ENCODE measurements around the gene IL1RN. TPM values are rescaled to one million over a fixed set of nuclear protein-coding genes. Genes with fewer than 3 reads are reported as not detected.

The IL1RN gene
- polyA plus RNA-seq, 1 of the 3 experiments (the other 2 are of a cell fraction): not detected

DNA sequence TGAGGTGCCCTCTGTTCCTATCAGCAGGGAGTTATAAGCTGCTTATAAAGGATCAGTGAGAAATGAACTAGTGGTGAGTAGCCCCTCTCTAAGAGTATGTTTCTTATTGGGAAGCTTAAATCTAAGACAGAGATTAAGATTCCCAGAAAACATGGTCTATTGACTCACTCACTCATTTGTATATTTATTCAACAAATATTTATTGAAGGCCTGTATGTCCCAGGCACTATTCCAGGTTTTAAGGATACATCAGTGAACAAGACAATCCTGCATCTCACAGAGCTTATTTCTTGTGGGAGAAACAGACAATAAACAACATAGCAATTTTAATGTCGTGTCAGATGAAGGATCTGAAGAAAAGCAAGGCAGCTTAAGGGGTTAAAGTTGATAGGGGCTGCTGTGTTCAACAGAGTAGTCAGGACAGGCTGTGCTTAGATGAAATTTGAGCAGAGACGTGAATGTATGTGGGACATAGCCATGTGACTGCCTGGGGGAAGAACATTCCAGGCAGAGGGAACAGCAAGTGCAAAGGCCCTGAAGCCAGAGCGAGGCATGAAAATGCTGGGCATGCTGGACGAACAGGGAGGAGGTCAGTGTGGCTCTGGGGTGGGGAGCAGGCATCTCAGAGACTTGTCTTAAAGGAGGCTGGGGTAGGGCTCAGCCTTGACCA is 31.6 kb downstream of the IL1RN start:
- H3F3A ChIP-seq (replicated peaks; ENCODE audit: insufficient read depth): no peaks in the 10 kb centered on the region
- TF ChIP-seq FOXM1 (IDR thresholded peaks at IDR 0.05; ENCODE audit: low read depth) (no peak), TCF12 (IDR thresholded peaks at IDR 0.05) (no peak), FOXJ3 (CRISPR knock-in tag; IDR thresholded peaks at IDR 0.05) (no peak), FOSL2 (IDR thresholded peaks at IDR 0.05; ENCODE audit: borderline replicate concordance, low read depth) (no peak), YY1 (IDR thresholded peaks at IDR 0.05; ENCODE audit: low read depth) (no peak), CHD2 (IDR thresholded peaks at IDR 0.05; ENCODE audit: low read length, partially characterized antibody) (no peak), NFIC (IDR thresholded peaks at IDR 0.05; ENCODE audit: borderline replicate concordance) (no peak), RCOR1 (IDR thresholded peaks at IDR 0.05; ENCODE audit: low read length) (no peak), RAD21 (IDR thresholded peaks at IDR 0.05; ENCODE audit: low read length) (no peak), SMC3 (IDR thresholded peaks at IDR 0.05; ENCODE audit: low read depth, low read length) (no peak), EZH2phosphoT487 (IDR thresholded peaks at IDR 0.05; ENCODE audit: borderline replicate concordance, low read depth) (no peak), GATA2 (CRISPR knock-in tag; IDR thresholded peaks at IDR 0.05) (no peak), TAF1 (IDR thresholded peaks at IDR 0.05; ENCODE audit: borderline replicate concordance, low read depth, low read length) (no peak), ELF1 (IDR thresholded peaks at IDR 0.05) (no peak), GABPA (IDR thresholded peaks at IDR 0.05; ENCODE audit: low read depth) (no peak)
- TF ChIP-seq, protein P1, sequence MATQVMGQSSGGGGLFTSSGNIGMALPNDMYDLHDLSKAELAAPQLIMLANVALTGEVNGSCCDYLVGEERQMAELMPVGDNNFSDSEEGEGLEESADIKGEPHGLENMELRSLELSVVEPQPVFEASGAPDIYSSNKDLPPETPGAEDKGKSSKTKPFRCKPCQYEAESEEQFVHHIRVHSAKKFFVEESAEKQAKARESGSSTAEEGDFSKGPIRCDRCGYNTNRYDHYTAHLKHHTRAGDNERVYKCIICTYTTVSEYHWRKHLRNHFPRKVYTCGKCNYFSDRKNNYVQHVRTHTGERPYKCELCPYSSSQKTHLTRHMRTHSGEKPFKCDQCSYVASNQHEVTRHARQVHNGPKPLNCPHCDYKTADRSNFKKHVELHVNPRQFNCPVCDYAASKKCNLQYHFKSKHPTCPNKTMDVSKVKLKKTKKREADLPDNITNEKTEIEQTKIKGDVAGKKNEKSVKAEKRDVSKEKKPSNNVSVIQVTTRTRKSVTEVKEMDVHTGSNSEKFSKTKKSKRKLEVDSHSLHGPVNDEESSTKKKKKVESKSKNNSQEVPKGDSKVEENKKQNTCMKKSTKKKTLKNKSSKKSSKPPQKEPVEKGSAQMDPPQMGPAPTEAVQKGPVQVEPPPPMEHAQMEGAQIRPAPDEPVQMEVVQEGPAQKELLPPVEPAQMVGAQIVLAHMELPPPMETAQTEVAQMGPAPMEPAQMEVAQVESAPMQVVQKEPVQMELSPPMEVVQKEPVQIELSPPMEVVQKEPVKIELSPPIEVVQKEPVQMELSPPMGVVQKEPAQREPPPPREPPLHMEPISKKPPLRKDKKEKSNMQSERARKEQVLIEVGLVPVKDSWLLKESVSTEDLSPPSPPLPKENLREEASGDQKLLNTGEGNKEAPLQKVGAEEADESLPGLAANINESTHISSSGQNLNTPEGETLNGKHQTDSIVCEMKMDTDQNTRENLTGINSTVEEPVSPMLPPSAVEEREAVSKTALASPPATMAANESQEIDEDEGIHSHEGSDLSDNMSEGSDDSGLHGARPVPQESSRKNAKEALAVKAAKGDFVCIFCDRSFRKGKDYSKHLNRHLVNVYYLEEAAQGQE (IDR thresholded peaks at IDR 0.05; ENCODE audit: low read depth, low read length): no peak
- TF ChIP-seq, protein P2, sequence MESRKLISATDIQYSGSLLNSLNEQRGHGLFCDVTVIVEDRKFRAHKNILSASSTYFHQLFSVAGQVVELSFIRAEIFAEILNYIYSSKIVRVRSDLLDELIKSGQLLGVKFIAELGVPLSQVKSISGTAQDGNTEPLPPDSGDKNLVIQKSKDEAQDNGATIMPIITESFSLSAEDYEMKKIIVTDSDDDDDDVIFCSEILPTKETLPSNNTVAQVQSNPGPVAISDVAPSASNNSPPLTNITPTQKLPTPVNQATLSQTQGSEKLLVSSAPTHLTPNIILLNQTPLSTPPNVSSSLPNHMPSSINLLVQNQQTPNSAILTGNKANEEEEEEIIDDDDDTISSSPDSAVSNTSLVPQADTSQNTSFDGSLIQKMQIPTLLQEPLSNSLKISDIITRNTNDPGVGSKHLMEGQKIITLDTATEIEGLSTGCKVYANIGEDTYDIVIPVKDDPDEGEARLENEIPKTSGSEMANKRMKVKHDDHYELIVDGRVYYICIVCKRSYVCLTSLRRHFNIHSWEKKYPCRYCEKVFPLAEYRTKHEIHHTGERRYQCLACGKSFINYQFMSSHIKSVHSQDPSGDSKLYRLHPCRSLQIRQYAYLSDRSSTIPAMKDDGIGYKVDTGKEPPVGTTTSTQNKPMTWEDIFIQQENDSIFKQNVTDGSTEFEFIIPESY (IDR thresholded peaks at IDR 0.05; ENCODE audit: borderline replicate concordance, low read depth): no peak
- TF ChIP-seq, protein P3, sequence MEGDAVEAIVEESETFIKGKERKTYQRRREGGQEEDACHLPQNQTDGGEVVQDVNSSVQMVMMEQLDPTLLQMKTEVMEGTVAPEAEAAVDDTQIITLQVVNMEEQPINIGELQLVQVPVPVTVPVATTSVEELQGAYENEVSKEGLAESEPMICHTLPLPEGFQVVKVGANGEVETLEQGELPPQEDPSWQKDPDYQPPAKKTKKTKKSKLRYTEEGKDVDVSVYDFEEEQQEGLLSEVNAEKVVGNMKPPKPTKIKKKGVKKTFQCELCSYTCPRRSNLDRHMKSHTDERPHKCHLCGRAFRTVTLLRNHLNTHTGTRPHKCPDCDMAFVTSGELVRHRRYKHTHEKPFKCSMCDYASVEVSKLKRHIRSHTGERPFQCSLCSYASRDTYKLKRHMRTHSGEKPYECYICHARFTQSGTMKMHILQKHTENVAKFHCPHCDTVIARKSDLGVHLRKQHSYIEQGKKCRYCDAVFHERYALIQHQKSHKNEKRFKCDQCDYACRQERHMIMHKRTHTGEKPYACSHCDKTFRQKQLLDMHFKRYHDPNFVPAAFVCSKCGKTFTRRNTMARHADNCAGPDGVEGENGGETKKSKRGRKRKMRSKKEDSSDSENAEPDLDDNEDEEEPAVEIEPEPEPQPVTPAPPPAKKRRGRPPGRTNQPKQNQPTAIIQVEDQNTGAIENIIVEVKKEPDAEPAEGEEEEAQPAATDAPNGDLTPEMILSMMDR (IDR thresholded peaks at IDR 0.05): no peak
- TF ChIP-seq, protein P4, sequence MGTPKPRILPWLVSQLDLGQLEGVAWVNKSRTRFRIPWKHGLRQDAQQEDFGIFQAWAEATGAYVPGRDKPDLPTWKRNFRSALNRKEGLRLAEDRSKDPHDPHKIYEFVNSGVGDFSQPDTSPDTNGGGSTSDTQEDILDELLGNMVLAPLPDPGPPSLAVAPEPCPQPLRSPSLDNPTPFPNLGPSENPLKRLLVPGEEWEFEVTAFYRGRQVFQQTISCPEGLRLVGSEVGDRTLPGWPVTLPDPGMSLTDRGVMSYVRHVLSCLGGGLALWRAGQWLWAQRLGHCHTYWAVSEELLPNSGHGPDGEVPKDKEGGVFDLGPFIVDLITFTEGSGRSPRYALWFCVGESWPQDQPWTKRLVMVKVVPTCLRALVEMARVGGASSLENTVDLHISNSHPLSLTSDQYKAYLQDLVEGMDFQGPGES (IDR thresholded peaks at IDR 0.05; ENCODE audit: low read depth, low read length): no peak
- TF ChIP-seq, protein P5, sequence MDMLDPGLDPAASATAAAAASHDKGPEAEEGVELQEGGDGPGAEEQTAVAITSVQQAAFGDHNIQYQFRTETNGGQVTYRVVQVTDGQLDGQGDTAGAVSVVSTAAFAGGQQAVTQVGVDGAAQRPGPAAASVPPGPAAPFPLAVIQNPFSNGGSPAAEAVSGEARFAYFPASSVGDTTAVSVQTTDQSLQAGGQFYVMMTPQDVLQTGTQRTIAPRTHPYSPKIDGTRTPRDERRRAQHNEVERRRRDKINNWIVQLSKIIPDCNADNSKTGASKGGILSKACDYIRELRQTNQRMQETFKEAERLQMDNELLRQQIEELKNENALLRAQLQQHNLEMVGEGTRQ (IDR thresholded peaks at IDR 0.05; ENCODE audit: borderline replicate concordance, low read depth, low read length): no peak
- H3K9me2 ChIP-seq: no peaks in the 10 kb centered on the region
- no peak overlapping the region for H3K9ac ChIP-seq
- H3K27me3 ChIP-seq (ENCODE audit: insufficient read depth): peaks cover 35% of the 10 kb centered on the region; the same call in 1 of the 2 replicates
- ChIA-PET CTCF (interaction anchor here (0.9 to 2.3 kb wide), 4 partner anchors 21 to 231 kb away, joined by 3 to 16 read pairs (median 4); no protein-coding TSS in a partner anchor), POLR2A (no interaction called here)
- no peaks in the 10 kb centered on the region for H3K9me3 ChIP-seq
- no peak overlapping the region for H3K4me3 ChIP-seq (ENCODE audit: low read depth in 2 of 2, low read length in 1 of 2)
- WGBS (ENCODE audit: low lambda C conversion rate): 51% methylated on average over 4 of the region's 4 CpGs
- no peaks in the 10 kb centered on the region for H3K36me3 ChIP-seq (replicated peaks in 1 of 2; ENCODE audit: control insufficient read depth in 1 of 2, insufficient read depth in 2 of 2, low read length in 1 of 2)
- no peak overlapping the region for H2AFZ ChIP-seq (ENCODE audit: low read depth)
- no peak overlapping the region for H3K27ac ChIP-seq (ENCODE audit: low read depth in 2 of 2, low read length in 1 of 2)
- no peak for DNase-seq
- no peaks in the 10 kb centered on the region for H3K4me1 ChIP-seq (ENCODE audit: control insufficient read depth in 1 of 2, insufficient read depth in 2 of 2, low read depth in 1 of 2, low read length in 1 of 2)
- H4K20me1 ChIP-seq (ENCODE audit: insufficient read depth): no peaks in the 10 kb centered on the region
- no peaks in the 10 kb centered on the region for H3K79me2 ChIP-seq (ENCODE audit: insufficient read depth)
- no peak overlapping the region for H3K4me2 ChIP-seq

Data from SK-N-SH (cell line).